Peyer's patch (tissue), 4 donors: ENCODE data around the gene ABCG4. TPM values are rescaled to one million over a fixed set of nuclear protein-coding genes. Genes with fewer than 3 reads are reported as not detected.
"Not testable (repeated sequence)": the region's sequence is repeated elsewhere in the genome, so short reads cannot be mapped to it uniquely, and the experiment has no call there.

Source experiments
- DNase-seq, 3 donors: peaks; one replicate each; pipeline ENCODE4 v3.0.0-alpha.2; 2017 to 2019
- H3K27ac ChIP-seq, 4 donors: fragments of 200-600 bp; sonication (generic); one replicate each; pipeline ENCODE4 v1.5.1; 2016 to 2019
- H3K27me3 ChIP-seq, 2 donors: fragments of 200-600 bp; sonication (generic); one replicate each; pipeline ENCODE4 v1.5.1; 2019
- H3K36me3 ChIP-seq, 3 donors: fragments of 200-600 bp; sonication (generic); one replicate each; pipeline ENCODE4 v1.5.1; 2016 to 2019
- H3K4me1 ChIP-seq, 4 donors: fragments of 200-600 bp; sonication (generic); one replicate each; pipeline ENCODE4 v1.5.1; 2016 to 2019
- H3K4me3 ChIP-seq, 4 donors: fragments of 200-600 bp; sonication (generic); 1 replicate in 3 of 4; 2 replicates in 1 of 4; pipeline ENCODE4 v1.5.1; 2016 to 2019; ENCODE audit warnings: mild to moderate bottlenecking in 1 of 4
- H3K9me3 ChIP-seq, 4 donors: fragments of 200-600 bp; sonication (generic); one replicate each; pipeline ENCODE4 v1.5.1; 2016 to 2019; ENCODE audit warnings: mild to moderate bottlenecking in 1 of 4
- POLR2A ChIP-seq, 2 donors: fragments of 450-650 bp; IDR thresholded peaks; one replicate each; pipeline ENCODE4 v1.5.1; 2017; ENCODE audit warnings: antibody characterized with exemption in 2 of 2, mild to moderate bottlenecking in 2 of 2, moderate library complexity in 2 of 2
- total RNA-seq, 4 donors: library from RNA; depleted of rRNA; stranded (reverse); fragments of >200 nt; gene quantifications; one replicate each; pipeline ENCODE4 v1.1.0, GENCODE V29; 2016
- TF ChIP-seq, protein P1 (sequence below), 6 experiments: fragments of 450-650 bp in 4 of 6; fragments of 200-600 bp in 2 of 6; sonication (generic) in 1 of 6; IDR thresholded peaks; one replicate each; pipeline ENCODE4 v1.5.1; 2017 to 2019; ENCODE audit warnings: antibody characterized with exemption in 6 of 6, mild to moderate bottlenecking in 3 of 6, moderate library complexity in 1 of 6

Gene ABCG4
- total RNA-seq, 4 donors from 2014 or later, result not detected

- Histone ChIP-seq H3K27ac (no peak overlapping the region), H3K27me3 (no peaks in the 10 kb centered on the region), H3K9me3 (no peaks in the 10 kb centered on the region), H3K4me3 (no peak overlapping the region), H3K36me3 (peaks cover 0 to 49% (median 0%) of the 10 kb centered on the region in 3 donors), H3K4me1 (no peaks in the 10 kb centered on the region)
- DNase-seq, result no peak
- TF ChIP-seq POLR2A (IDR thresholded peaks at IDR 0.05), result no peak
- TF ChIP-seq, protein P1, sequence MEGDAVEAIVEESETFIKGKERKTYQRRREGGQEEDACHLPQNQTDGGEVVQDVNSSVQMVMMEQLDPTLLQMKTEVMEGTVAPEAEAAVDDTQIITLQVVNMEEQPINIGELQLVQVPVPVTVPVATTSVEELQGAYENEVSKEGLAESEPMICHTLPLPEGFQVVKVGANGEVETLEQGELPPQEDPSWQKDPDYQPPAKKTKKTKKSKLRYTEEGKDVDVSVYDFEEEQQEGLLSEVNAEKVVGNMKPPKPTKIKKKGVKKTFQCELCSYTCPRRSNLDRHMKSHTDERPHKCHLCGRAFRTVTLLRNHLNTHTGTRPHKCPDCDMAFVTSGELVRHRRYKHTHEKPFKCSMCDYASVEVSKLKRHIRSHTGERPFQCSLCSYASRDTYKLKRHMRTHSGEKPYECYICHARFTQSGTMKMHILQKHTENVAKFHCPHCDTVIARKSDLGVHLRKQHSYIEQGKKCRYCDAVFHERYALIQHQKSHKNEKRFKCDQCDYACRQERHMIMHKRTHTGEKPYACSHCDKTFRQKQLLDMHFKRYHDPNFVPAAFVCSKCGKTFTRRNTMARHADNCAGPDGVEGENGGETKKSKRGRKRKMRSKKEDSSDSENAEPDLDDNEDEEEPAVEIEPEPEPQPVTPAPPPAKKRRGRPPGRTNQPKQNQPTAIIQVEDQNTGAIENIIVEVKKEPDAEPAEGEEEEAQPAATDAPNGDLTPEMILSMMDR (IDR thresholded peaks at IDR 0.05), result peak in 4 of 6 experiments; percentile 50 to 63 (median 56)
Observed at GRCh38 chr11:119134389-119134978, 14.4 kb upstream of the ABCG4 start.

- H3K36me3 ChIP-seq, DNase-seq, H3K9me3 ChIP-seq, H3K27me3 ChIP-seq, H3K4me1 ChIP-seq, H3K27ac ChIP-seq, H3K4me3 ChIP-seq: not testable (repeated sequence)
Observed at GRCh38 chr11:119139276-119139675, 9.6 kb upstream of the ABCG4 start.

- DNase-seq, result peak; percentile 51 to 85 (median 72)
- H3K9me3 ChIP-seq, result no peaks in the 10 kb centered on the region
- H3K36me3 ChIP-seq, result no peaks in the 10 kb centered on the region
- no peak overlapping the region for H3K27ac ChIP-seq
- no peak for TF ChIP-seq POLR2A (IDR thresholded peaks at IDR 0.05)
- TF ChIP-seq, protein P1 (IDR thresholded peaks at IDR 0.05), result peak in 5 of 6 experiments; percentile 42 to 66 (median 62)
- H3K4me3 ChIP-seq, result no peak overlapping the region
- peaks cover 0 to 15% (median 8%) of the 10 kb centered on the region in 4 donors for H3K4me1 ChIP-seq
- H3K27me3 ChIP-seq, result peaks cover 4 to 8% of the 10 kb centered on the region in 2 donors
Observed at GRCh38 chr11:119144825-119145486, 3.9 kb upstream of the ABCG4 start.

- H3K36me3 ChIP-seq, result no peaks in the 10 kb centered on the region
- no peak overlapping the region for H3K27ac ChIP-seq
- peaks cover 4 to 11% of the 10 kb centered on the region in 2 donors for H3K27me3 ChIP-seq
- H3K4me1 ChIP-seq, result peaks cover 0 to 15% (median 8%) of the 10 kb centered on the region in 4 donors
- no peak overlapping the region for H3K4me3 ChIP-seq
- no peak for DNase-seq
- TF ChIP-seq POLR2A (IDR thresholded peaks at IDR 0.05), result no peak
- TF ChIP-seq, protein P1 (IDR thresholded peaks at IDR 0.05), result no peak
- no peaks in the 10 kb centered on the region for H3K9me3 ChIP-seq
Observed at GRCh38 chr11:119145551-119145950, 3.3 kb upstream of the ABCG4 start.

- Histone ChIP-seq H3K9me3 (no peaks in the 10 kb centered on the region), H3K27ac (no peak overlapping the region), H3K27me3 (peaks cover 4 to 11% of the 10 kb centered on the region in 2 donors), H3K4me1 (peaks cover 0 to 15% (median 8%) of the 10 kb centered on the region in 4 donors), H3K4me3 (no peak overlapping the region), H3K36me3 (no peaks in the 10 kb centered on the region)
- TF ChIP-seq, protein P1 (IDR thresholded peaks at IDR 0.05), result no peak
- TF ChIP-seq POLR2A (IDR thresholded peaks at IDR 0.05), result no peak
- no peak for DNase-seq
Observed at GRCh38 chr11:119147604-119148333, 1.1 kb upstream of the ABCG4 start.

DNA sequence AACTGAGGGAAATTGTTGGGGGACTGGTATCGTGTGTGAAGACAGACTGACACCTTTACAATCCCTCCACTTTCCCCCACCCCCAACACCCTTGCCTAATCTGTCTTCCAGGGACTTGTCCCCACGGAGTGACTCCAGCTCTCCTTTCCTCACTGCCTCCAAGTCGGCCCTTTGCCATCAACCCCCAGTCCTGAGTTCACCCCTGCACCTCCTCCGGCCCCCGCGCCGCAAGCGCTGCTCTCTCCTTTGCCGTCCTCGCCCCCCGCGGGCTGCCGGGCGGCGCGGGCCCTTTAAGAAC lies 183 bp upstream of the ABCG4 start:
- H3K27me3 ChIP-seq, result peaks cover 4 to 11% of the 10 kb centered on the region in 2 donors

More for the DNA sequence above, 183 bp upstream of the ABCG4 start:
- no peak for TF ChIP-seq POLR2A (IDR thresholded peaks at IDR 0.05)
- no peak for DNase-seq
- Histone ChIP-seq H3K36me3 (no peaks in the 10 kb centered on the region), H3K4me3 (peak overlapping the region; percentile 38 to 75 (median 65)), H3K4me1 (peaks cover 0 to 15% (median 8%) of the 10 kb centered on the region in 4 donors), H3K27ac (no peak overlapping the region), H3K9me3 (no peaks in the 10 kb centered on the region)
